Ectodermal cell (in vitro differentiated cells): Measurements from ENCODE around the gene NDP. TPM values are rescaled to one million over a fixed set of nuclear protein-coding genes. Genes with fewer than 3 reads are reported as not detected.
A peak's percentile ranks its signal among the peaks of the same experiment; 100 is the strongest.

Source experiments
- H3K27ac ChIP-seq: 2 replicates; pipeline ENCODE4 v1.7.0; 2013; ENCODE audit warnings: mild to moderate bottlenecking, low read depth, low read length; ENCODE audit not compliant: insufficient read depth, poor library complexity, severe bottlenecking
- H3K27me3 ChIP-seq: 2 replicates; pipeline ENCODE4 v1.7.0; 2013; ENCODE audit warnings: mild to moderate bottlenecking, low read length; ENCODE audit not compliant: insufficient read depth, control insufficient read depth, poor library complexity, severe bottlenecking
- H3K36me3 ChIP-seq: one replicate; pipeline ENCODE4 v1.7.0; 2013; ENCODE audit warnings: low read length; ENCODE audit not compliant: control insufficient read depth, insufficient read depth
- H3K4me1 ChIP-seq: one replicate; pipeline ENCODE4 v1.7.0; 2013; ENCODE audit warnings: low read length; ENCODE audit not compliant: control insufficient read depth, insufficient read depth
- H3K4me3 ChIP-seq: 2 replicates; pipeline ENCODE4 v1.7.0; 2013; ENCODE audit warnings: low read depth, low read length, control low read depth; ENCODE audit not compliant: insufficient read depth
- H3K9me3 ChIP-seq: 2 replicates; pipeline ENCODE4 v1.7.0; 2013; ENCODE audit warnings: mild to moderate bottlenecking, low read length, moderate library complexity; ENCODE audit not compliant: control insufficient read depth
- WGBS, 2 experiments: methylation state at CpG; one replicate each; pipeline ENCODE4 v1.1.7; 2013; ENCODE audit warnings: missing lambda C conversion rate in 2 of 2; 5-methylcytosine and 5-hydroxymethylcytosine counted together
- polyA plus RNA-seq, 4 experiments: library from polyadenylated mRNA; stranded (reverse); fragments of 50-300 nt; gene quantifications; one replicate each; pipeline ENCODE4 v1.2.3, GENCODE V29; 2013

Gene NDP, protein sequence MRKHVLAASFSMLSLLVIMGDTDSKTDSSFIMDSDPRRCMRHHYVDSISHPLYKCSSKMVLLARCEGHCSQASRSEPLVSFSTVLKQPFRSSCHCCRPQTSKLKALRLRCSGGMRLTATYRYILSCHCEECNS
- polyA plus RNA-seq (2013, experiment 1 of 4): 0.54 TPM
- 0.43 TPM for polyA plus RNA-seq (2013, experiment 2 of 4)
- polyA plus RNA-seq (2013, experiment 3 of 4): 0.91 TPM
- 1.5 TPM for polyA plus RNA-seq (2013, experiment 4 of 4)

DNA sequence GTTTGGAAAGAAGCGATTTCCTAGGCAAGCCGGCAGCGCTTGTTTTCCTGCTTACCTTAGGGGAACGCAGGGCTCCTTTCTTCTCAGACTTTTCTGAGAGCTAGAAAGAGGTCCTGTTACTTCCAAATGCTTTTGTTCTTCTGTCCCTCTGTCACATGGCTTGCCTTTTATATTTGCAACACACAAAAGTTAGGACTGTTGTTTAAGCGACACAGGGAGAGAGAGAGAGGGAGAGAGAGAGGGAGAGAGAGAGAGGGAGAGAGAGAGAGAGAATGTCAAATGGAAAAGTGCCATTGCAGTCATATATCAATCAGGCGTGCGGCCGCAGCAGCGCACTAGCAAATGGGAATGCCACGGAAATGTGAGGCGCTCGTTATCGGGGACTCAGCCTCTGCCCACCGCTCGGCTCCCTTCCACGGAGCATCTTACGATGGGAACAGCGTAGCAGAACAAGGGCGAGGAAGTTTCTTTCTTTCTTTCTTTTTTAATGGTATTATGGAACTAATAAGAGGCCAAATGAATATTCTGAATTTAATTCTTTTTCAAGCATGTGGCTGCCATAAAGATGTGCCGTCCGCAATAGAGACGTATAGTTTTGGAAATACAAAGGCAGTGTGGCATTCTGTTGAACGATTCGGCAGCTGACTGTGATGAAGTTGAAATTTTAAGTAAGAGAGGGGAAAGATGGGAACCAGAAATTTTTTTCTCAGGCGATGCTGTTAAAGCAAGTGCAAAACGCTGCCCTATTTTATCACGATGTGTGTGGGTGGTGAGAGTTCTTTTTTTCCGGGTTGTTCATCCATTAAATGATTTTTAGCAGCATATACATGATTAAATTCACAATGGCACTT, at the start of gene NDP:
Gene NDP, minus strand, starts transcription at position 142 of the 851 bp plus-strand sequence. CDS start 14,745 bp downstream, outside the sequence.
- Histone ChIP-seq H3K4me1 (peaks cover 7% of the 10 kb centered on the region), H3K27ac (peak within 1 kb of the TSS; percentile 8), H3K4me3 (peak within 1 kb of the TSS; percentile 10), H3K9me3 (no peaks in the 10 kb centered on the region), H3K27me3 (no peaks in the 10 kb centered on the region), H3K36me3 (no peaks in the 10 kb centered on the region)
- WGBS, 2 experiments: 18 to 19% methylated on average over 25 to 26 of the region's 28 CpGs

DNA sequence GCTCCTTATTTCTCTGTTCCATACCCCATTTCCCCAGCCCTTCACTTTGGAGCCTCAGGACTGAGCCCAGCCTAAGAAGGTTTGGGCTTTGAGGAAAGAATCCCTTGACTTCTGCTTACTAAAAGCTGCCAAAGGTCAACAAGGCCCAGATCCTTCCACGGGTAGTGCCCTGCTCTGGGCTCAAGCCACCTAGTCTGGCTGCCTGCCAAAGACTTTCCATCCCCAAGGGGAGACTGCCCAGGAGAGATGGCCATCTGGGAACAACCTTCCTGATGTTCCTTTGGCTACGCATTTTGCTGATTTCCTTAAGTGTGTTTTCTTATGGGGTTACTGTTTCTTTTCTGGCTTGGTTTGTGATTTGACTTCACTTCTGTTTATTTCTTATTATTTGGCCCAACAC, 49.8 kb upstream of the NDP start:
- no peak overlapping the region for H3K4me3 ChIP-seq
- WGBS, 2 experiments: 78 to 100% methylated on average over 1 of the region's 2 CpGs
- H3K4me1 ChIP-seq: no peaks in the 10 kb centered on the region
- no peaks in the 10 kb centered on the region for H3K9me3 ChIP-seq
- no peak overlapping the region for H3K27ac ChIP-seq
- no peaks in the 10 kb centered on the region for H3K36me3 ChIP-seq
- no peaks in the 10 kb centered on the region for H3K27me3 ChIP-seq

DNA sequence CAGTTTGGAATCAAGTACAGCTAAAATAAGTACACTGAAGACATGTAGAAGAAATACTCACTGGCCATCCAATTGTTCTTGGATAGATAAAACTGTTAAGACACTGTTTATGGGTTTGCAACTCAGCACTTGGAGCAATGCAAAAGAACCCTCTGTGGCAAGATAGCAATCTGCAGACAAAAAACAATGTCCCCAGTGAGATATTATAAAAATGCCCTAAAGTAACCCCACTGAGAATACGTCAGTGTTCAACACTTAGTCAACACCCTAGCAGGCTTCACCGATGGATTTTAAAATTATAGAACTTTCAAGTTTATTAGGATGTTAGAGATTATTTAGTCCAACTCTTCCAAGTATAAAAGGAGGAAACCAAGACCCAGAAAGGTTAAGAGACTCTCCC, 47.5 kb upstream of the NDP start:
- 100% methylated on average over 1 of the region's 2 CpGs; no CpG with 5 or more reads in 1 of the 2 experiments for WGBS, 2 experiments
- no peaks in the 10 kb centered on the region for H3K4me1 ChIP-seq

DNA sequence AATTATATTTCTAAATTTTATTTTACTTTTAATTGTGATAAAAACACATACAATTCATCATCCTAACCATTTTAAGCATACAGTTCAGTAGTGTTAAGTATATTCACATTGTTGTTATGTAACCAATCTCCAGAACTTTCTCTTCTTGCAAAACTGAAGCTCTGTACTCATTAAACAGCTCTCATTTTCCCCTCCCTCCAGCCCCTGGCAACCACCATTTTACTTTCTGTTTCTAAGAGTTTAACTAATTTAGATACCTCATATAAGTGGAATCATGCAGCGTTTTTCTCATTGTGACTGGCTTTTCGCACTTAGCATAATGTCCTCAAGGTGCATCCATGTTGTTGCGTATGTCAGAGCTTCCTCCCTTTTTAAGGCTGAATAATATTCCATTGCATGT, 46.7 kb upstream of the NDP start:
- H3K27me3 ChIP-seq: no peaks in the 10 kb centered on the region
- H3K36me3 ChIP-seq: no peaks in the 10 kb centered on the region
- no peak overlapping the region for H3K4me3 ChIP-seq
- WGBS, 2 experiments: 90 to 100% methylated on average over 2 to 3 of the region's 3 CpGs
- no peak overlapping the region for H3K27ac ChIP-seq
- H3K4me1 ChIP-seq: no peaks in the 10 kb centered on the region
- no peaks in the 10 kb centered on the region for H3K9me3 ChIP-seq

More for the DNA sequence above, 47.5 kb upstream of the NDP start:
- Histone ChIP-seq H3K36me3 (no peaks in the 10 kb centered on the region), H3K27me3 (no peaks in the 10 kb centered on the region), H3K9me3 (no peaks in the 10 kb centered on the region), H3K4me3 (no peak overlapping the region), H3K27ac (no peak overlapping the region)

DNA sequence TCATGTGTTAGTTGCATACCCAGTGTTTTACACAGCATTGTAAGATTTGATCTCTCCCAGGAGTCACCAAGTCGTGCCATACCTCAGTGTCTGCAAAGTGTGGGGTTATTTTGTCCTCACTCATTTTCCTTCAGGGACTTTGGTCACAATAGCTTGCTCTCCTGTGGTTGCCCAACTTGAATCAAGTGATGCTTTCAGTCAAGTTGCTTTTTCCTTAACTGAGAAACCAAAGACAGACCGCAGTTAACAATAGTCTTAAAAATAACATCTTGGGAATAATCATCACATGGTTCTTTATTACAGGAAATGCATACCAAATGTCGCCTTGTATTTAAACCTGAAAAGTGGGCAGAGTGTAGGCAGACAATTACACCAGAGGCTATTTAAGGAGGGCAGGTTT, 44.5 kb upstream of the NDP start:
- H3K9me3 ChIP-seq: no peaks in the 10 kb centered on the region
- 90 to 92% methylated on average over 3 of the region's 3 CpGs for WGBS, 2 experiments
- no peaks in the 10 kb centered on the region for H3K4me1 ChIP-seq
- no peak overlapping the region for H3K4me3 ChIP-seq
- H3K27ac ChIP-seq: no peak overlapping the region
- no peaks in the 10 kb centered on the region for H3K36me3 ChIP-seq
- no peaks in the 10 kb centered on the region for H3K27me3 ChIP-seq

DNA sequence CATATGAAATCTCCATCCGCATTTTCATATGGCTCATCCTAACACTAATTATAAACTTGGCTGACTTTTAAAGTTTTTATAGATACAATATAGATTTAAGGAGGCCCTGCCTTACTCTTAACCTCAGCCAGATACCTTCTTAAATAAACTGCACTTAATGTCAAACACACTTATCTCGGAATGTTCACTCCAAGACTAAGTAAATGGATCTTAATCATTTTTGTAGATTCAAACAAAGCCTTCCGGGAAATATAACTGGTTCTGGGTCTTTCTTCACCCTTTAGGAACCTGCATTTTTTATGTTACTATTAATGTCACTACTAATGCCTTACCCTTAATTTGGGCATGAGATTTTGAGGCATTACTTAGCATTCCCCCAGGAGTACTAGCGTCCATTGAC, 43.7 kb upstream of the NDP start:
- no peak overlapping the region for H3K27ac ChIP-seq
- H3K4me1 ChIP-seq: no peaks in the 10 kb centered on the region
- H3K4me3 ChIP-seq: no peak overlapping the region
- WGBS, 2 experiments: 93 to 95% methylated on average over 3 of the region's 4 CpGs
- no peaks in the 10 kb centered on the region for H3K27me3 ChIP-seq
- H3K9me3 ChIP-seq: no peaks in the 10 kb centered on the region
- H3K36me3 ChIP-seq: no peaks in the 10 kb centered on the region

DNA sequence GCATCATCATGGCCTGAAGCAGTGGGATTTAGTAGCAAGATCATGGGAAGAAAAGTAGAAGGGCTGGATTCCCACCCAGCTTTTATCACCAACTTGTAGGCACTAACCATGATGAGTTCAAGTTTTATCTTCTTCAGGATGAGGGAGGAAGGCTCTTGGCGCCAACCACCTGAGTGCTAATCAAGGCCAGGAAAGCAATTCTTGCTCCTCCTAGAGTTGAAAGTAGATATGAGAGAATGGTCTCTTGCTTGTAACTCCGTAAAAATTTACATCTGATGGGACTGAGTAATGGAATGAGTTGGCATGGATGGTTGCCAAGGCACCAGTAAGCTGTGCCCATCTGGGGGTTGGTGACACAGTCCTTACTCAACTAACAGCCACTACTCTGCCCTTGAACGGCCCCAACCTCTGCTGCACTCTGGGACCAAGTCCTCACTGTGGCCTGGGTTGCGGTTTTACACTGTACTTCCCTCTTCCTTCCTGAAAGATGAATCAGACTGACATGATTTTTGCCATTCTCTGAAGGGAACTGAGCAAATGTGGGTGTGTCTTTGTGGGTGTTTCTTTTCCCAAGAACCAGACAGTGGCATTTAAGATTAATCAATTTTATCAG, 39.4 kb upstream of the NDP start:
- no peaks in the 10 kb centered on the region for H3K9me3 ChIP-seq
- no peak overlapping the region for H3K27ac ChIP-seq
- WGBS, 2 experiments: 93 to 95% methylated on average over 4 of the region's 4 CpGs
- H3K36me3 ChIP-seq: no peaks in the 10 kb centered on the region
- no peak overlapping the region for H3K4me3 ChIP-seq
- no peaks in the 10 kb centered on the region for H3K27me3 ChIP-seq
- H3K4me1 ChIP-seq: no peaks in the 10 kb centered on the region

DNA sequence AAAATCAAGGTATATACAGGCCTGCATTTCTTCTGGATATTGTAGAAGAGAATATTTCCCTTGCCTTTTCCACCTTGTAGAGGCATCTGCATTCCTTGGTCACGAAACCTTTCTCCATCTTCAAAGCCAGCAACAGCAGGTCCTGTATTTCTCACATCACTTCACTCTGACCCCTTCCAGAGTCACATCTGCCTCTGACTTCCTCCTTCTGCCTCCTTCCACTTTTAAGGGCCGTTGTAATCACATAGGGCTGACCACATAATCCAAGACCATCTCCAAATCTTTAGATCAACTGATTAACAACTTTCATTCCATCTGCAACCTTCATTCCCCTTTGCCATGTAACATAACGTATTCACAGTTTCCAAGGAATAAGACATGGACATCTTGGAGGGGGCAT, 38.3 kb upstream of the NDP start:
- 92 to 94% methylated on average over 3 of the region's 3 CpGs for WGBS, 2 experiments
- H3K4me3 ChIP-seq: no peak overlapping the region
- H3K36me3 ChIP-seq: no peaks in the 10 kb centered on the region
- no peaks in the 10 kb centered on the region for H3K9me3 ChIP-seq
- H3K27me3 ChIP-seq: no peaks in the 10 kb centered on the region
- no peaks in the 10 kb centered on the region for H3K4me1 ChIP-seq
- no peak overlapping the region for H3K27ac ChIP-seq

DNA sequence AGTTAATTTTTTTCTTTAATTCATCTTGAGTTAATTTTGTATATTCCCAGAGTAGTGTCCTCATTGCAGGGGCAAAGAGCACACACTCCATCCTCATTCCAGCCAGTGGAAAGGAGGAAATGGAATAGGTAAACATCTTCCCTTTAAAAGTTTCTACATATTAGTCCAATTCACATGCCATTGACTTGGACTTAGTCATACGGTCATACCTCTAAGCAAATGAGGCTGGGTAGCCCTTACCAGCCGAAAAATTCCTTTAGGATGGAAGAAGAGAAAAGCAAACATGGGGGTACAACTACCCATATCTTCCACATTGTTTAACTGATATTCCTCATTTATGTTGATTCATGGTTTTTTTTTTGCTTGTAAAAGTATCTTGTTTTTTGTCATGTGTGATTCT, 37.4 kb upstream of the NDP start:
- 94% methylated on average over 2 of the region's 2 CpGs; no CpG with 5 or more reads in 1 of the 2 experiments for WGBS, 2 experiments
- H3K36me3 ChIP-seq: no peaks in the 10 kb centered on the region

DNA sequence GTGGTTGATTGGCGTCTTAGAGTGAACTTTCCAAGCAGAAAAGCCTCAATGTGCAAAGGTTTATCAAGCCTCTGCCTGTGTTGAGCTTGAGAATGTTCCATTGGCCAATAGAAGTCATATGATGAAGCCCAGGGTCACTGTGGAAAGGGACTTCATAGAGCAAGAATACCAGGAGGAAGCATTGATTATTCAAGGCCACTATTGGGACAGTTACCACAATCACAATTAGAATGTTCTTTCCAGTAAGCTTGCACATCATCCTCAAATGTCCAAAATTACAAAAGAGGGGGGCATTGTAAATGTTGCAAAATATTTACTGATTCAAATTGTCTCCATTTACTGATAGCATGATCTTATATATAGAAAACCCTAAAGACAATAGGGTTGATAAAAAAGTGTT, 32.9 kb upstream of the NDP start:
- Histone ChIP-seq H3K9me3 (no peaks in the 10 kb centered on the region), H3K4me3 (no peak overlapping the region), H3K4me1 (no peaks in the 10 kb centered on the region), H3K36me3 (no peaks in the 10 kb centered on the region), H3K27me3 (no peaks in the 10 kb centered on the region), H3K27ac (no peak overlapping the region)
- 91 to 97% methylated on average over 1 of the region's 1 CpG for WGBS, 2 experiments

More for the DNA sequence above, 37.4 kb upstream of the NDP start:
- H3K4me3 ChIP-seq: no peak overlapping the region
- no peaks in the 10 kb centered on the region for H3K27me3 ChIP-seq
- H3K4me1 ChIP-seq: no peaks in the 10 kb centered on the region
- H3K27ac ChIP-seq: no peak overlapping the region
- no peaks in the 10 kb centered on the region for H3K9me3 ChIP-seq
